ENCODE measurements around the gene FAM237B.
"Not testable (repeated sequence)": the region's sequence is repeated elsewhere in the genome, so short reads cannot be mapped to it uniquely, and the experiment has no call there.

FAM237B gene

DNA sequence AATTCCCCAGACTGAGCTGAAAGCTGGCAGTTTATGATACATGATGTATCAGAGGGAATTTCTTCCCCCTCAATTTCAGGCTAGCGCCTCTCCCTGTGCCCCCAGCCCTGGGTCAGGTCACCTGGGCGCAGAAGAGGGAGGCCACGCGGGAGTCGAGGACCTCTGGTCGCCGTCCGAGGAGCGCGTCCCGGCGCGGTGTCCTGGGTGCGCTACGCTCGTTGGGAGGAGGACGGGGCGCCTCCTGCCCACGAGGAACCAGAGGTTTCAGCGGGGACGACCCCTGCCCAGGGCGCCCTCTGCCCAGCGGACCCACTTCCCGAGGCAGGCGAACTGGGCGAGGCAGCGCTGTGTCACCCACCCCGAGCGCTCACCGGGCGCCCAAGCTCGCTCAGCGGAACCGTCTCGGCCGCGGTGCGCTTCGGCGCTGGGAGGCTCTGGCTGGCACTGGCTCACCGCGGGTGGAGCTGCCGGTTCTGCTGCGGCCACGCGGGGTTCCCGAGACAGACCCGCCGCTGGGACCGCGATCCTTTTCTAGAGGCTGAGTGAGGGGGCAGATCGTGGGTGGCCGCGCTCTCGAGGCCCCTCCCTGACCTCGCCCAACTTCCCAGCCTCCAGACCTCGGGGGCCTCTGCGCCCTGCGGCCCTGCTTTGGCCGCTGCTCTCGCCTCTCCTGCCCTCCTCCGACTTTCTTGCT, at the start of gene FAM237B:
TSS of gene FAM237B (minus strand) at position 504 of the 694 bp plus-strand sequence. CDS start 1,556 bp downstream, outside the sequence.
- no peak for DNase-seq (ENCODE audit: low read depth, low spot score)

DNA sequence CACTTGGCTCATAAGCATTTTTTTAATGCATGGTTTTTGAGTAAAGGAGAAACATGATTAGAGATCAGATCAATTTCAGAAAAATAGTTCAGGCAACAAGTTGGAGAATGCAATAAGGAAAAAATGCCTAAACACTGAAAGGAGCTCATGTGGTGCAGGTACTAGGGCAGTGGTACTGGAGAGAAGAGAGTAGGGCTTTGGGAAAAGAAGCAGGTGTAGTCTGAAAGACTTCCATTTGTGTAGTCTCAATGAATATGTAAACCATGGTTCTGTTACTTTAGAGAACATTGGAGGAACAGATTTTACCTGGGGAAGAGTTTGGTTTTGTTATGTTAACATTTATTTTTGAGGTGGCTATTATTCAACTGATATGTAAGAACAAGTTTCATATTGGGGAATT, 30.9 kb upstream of the FAM237B start:
- DNase-seq (ENCODE audit: low read depth, low spot score) = no peak

DNA sequence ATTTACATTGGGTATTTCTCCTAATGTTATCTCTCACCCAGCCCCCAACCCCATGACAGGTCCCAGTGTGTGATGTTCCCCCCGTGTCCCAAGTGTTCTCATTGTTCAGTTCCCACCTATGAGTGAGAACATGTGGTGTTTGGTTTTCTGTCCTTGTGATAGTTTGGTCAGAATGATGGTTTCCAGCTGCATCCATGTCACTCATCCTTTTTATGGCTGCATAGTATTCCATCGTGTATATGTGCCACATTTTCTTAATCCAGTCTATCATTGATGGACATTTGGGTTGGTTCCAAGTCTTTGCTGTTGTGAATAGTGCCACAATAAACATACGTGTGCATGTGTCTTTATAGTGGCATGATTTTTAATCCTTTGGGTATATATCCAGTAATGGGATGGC, 28.9 kb upstream of the FAM237B start:
- DNase-seq (ENCODE audit: low read depth, low spot score) = not testable (repeated sequence)

DNA sequence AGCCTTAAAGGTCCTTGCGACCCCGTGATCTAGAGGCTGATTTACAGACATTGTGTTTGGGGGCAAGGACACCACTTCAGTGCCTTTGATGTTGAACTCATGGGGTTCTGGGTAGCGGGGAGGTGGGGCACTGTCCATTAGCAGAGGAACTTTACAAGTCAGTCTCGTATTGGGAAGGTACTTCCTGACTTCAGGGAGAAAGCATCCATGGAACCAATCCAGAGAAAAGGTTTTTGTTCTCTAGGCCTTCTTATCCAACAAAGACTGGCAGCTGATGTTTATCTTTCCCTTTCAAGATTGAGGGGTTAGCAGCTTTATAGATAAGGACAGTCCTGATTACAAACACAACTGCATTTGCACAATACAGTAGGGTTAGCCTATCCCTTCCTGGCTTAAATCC, 28.2 kb upstream of the FAM237B start:
- no peak for DNase-seq (ENCODE audit: low read depth, low spot score)

DNA sequence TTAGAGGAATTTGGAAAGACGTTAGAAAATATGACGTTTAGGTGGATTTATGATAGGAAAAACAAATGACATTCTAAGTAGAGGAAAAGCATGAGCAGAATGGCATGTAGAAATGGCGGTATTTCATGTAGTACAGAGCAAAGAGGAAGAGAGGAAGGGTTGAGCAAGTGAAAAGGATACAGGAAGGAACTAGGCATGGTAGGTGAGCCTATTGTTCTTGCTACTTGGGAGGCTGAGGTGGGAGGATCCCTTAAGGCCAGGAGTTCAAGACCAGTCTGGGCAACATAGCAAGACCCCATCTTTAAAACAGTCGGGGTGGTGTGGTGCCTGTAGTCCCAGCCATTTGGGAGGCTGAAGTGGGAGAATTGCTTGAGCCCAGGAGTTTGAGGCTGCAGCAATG, 26.7 kb upstream of the FAM237B start:
- no peak for DNase-seq (ENCODE audit: low read depth, low spot score)

DNA sequence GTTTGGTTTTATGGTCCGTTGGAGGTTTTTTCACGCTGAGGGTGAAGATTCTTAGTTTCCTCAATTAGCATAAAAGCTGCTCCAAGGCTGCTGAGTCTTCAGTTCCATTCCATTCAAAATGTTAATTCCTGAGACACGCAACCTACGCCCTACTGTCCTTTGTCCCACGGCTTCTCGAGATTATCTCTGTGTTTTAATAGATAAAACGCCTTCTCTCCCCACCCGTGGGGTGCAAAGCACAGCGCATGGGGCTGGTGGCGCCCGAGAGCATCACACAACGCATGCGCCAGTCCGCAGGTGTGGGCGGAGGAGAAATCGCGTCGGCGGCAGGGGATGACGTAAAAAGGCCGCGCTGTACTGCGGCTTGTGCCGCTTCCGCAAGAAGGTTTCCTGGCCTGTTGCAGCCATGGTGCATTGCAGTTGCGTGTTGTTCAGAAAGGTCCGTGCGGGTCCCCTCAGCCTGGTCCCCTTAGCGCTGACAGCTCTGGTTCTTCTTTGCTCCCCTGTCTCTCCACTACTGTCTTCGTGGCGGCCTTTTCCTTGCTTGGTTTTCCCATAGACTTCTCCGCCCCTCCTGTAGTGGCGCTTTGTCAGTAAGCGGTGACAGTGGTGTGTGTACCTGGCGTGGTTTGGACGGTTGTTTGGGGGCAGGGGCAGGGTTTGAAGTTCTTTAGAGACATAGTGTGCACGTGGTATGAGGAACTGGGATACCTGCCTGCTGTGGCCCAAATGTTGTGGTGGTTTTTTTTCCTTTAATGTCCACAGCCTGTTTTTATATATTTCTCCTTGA, 25.4 kb upstream of the FAM237B start, which contains the start of gene GTPBP10:
TSS of gene GTPBP10 (plus strand) at position 381 of the 790 bp plus-strand sequence. CDS start at position 407, 26 bp downstream.
- DNase-seq (ENCODE audit: low read depth, low spot score) = peak; percentile 92

DNA sequence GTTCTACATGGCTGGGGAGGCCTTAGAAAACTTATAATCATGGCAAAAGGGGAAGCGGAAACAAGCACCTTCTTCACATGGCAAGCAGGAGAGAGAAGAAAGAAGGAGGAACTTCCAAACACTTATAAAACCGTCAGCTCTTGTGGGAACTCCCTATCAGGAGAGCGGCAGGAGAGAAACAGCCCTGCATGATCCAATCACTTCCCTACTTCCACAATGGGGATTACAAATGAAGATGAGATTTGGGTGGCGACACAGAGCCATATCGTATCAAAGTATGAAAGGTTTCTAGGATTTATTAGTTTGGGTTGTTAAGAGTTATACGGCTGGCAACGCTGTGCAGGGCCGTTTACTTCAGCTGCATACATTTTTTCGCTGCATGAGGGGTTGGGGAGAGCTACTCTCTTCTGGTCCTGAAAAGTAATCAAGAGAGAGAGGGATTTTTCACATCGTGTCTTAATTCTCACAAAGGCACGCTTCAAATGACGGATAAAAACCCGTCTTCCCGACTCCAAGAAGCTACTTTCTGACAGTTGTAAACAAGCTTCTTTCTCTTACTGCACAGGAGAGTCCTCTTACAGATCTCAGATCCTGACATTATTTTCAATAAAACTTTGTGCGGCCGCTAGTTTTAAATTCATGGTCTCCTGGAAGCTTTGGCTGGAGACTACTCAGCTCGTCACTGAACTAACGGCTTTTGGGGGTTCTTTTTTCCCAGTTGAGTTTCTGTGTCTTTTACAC, 24.7 kb upstream of the FAM237B start:
- no peak for DNase-seq (ENCODE audit: low read depth, low spot score)

DNA sequence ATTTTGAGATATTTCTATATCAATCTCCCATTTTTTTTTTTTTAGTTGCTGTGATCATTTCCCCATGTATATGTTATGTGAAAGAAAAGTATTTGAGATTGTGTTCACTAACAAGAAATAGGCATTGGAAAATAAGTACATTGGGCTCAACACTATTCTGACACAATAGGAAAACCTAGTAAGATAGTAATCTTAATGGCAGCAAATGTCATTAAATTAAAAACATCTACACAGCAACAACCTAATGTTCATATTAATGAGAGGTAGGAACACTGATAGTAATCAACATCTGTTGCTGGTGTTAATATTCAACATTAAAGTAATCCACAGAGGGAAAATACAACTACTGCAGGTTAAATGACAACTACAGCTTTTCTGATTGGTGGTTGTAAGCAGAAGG, 23.9 kb upstream of the FAM237B start:
- no peak for DNase-seq (ENCODE audit: low read depth, low spot score)

DNA sequence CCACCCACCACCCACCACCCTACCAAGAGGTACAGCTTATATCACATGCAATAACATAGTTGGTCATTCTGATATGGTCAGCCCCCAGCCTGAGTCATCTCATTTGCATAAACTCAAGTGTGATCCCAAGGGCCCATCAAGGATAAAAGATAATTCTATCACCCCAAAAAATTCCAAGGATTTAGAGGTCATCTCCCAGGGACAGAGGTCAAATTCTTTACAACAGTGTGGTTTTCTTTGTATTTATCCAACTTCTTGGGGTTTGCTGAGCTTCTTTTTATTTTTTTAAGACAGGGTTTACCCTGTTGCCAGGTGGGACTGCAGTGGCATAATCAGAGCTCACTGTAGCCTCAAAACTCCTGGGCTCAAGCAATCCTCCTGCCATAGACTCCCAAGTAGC, 16.0 kb upstream of the FAM237B start:
- DNase-seq (ENCODE audit: low read depth, low spot score) = no peak

DNA sequence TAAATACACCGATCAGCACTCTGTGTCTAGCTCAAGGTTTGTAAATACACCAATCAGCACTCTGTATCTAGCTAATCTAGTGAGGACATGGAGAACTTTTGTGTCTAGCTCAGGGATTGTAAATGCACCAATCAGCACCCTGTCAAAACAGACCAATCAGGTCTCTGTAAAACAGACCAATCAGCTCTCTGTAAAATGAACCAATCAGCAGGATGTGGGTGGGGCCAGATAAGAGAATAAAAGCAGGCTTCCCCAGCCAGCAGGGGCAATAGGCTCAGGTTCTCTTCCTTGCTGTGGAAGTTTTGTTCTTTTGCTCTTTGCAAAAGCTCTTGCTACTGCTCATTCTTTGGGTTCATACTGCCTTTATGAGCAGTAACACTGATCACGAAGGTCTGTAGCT, 13.8 kb upstream of the FAM237B start:
- not testable (repeated sequence) for DNase-seq (ENCODE audit: low read depth, low spot score)

DNA sequence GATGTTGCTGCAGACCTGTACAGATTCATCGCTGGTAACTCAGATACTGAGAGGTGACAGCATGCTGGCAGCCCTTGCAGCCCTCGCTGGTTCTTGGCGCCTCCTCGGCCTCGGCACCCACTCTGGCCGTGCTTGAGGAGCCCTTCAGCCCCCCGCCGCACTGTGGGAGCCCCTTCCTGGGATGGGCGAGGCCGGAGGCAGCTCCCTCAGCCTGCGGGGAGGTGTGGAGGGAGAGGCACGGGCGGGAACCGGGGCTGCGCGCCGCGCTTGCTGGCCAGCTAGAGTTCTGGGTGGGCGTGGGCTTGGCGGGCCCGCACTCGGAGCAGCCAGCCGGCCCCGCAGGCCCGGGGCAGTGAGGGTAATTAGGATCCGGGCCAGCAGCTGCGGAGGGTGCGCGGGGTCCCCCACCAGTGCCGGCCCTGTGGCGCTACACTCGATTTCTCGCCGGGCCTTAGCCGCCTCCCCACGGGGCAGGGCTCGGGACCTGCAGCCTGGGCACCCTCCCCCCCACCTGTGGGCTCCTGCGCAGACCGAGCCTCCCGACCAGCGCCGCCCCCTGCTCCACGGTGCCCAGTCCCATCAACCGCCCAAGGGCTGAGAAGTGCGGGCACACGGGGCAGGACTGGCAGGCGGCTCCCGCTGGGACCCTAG, 13.2 kb upstream of the FAM237B start:
- DNase-seq (ENCODE audit: low read depth, low spot score) = no peak

DNA sequence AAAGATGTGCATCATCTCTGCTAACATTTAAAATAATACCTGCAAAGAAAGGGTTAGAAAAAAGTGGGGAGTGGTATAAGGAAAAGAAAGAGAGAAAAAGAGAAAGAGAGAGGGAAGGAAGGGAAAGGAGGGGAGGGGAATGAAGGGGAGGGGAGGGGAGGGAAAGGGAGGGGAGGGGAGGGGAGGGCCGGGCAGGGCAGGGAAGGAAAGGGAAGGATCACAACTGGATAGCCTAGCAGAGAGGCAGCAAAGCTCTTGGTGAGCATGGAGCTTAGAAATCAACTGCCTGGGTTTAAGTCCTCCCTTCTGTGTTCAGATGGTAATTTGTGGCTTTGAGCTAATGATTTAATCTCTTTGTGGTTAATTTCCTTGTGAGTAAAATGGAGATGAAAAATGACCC, 5.4 kb upstream of the FAM237B start:
- no peak for DNase-seq (ENCODE audit: low read depth, low spot score)

DNA sequence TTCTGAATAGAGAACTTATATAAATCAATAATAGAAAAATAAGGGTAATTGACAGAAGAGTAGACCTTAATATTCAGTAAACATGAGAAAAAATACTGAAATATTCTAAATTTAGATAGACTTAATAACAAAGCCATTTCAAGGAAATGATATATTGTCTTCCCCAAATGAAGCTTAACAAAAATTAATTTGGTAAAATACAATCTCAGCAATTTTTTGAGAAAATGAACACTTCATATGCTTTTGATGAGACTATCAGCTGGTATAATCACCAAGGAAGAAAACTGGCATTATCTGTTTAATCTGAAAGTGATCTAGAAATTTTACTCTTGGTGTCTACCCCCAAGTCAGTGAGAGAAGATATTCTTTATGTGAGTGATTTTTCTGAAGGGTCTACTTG, 1.7 kb upstream of the FAM237B start:
- DNase-seq (ENCODE audit: low read depth, low spot score) = no peak

DNA sequence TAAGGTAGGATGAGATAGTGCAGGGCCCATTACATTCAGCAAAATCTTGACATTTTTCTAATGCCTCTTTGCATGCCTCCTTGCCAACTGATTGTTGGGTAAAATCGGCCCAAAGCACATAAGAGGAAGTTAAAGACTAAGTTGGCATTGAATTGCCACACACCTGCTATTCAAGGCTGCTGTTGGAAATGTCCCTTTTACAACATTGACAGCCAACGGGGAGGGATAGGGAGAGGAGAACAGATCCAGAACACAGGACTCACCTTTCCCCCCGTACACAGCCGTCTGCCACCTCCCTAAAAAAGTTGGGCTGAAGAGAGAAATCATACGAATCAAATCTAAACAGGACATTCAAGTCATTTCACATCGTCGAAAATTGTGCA, 695 bp downstream of the FAM237B start:
- DNase-seq (ENCODE audit: low read depth, low spot score) = no peak

DNA sequence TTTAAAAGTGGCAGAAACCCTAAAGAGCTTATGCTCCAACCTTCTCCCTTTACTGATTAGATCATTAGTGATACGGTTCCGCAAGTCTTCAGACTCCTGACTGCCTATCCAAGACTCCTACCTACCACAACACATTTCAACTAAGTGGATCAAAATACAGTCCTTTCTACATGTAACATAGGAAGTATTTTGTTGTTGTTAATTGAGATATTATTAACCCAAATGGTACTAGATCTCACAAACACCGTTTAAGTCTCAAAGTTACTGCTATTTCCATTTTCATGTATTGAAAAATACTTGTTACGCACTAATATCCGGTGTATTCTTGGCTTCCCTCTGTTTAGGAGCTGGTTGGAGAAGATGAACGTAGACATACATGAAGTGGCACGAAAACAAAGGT, 1.1 kb downstream of the FAM237B start:
- DNase-seq (ENCODE audit: low read depth, low spot score) = no peak

DNA sequence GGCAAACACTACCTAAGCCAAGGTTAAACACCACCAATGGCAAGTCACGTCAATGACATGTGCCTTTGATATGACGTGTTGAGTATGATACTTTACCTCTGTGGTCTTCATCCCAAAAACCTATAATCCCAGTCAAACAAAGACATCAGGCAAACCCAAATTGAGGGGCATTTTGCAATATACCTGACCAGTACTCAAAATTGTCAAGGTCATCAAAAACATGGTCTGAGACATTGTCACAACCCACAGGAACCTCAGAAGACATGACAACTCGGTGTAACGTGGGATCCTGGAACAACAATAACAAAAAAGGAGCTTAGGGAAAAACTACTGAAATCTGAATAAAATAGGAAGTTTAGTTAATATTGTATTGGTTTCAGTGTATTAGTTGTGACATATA, 7.2 kb downstream of the FAM237B start:
- no peak for DNase-seq (ENCODE audit: low read depth, low spot score)

DNA sequence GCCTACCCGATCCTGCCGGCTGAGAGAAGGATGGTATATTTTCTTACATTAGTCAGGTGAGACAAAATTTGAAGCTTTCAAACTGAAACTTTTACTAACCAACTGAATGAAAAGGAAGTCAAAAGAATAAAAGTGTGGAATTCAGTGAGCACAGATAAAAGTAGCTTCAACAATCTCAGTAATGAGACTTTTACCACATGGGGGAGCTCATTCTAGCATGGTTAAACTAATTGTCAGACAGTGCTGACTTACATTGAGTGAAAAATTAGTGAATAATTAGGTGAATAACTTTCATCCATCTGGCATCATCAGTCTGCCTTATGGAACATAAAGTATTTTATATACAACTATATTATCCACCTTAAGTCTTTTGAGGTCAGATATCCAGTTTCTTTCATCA, 8.4 kb downstream of the FAM237B start:
- DNase-seq (ENCODE audit: low read depth, low spot score) = no peak

DNA sequence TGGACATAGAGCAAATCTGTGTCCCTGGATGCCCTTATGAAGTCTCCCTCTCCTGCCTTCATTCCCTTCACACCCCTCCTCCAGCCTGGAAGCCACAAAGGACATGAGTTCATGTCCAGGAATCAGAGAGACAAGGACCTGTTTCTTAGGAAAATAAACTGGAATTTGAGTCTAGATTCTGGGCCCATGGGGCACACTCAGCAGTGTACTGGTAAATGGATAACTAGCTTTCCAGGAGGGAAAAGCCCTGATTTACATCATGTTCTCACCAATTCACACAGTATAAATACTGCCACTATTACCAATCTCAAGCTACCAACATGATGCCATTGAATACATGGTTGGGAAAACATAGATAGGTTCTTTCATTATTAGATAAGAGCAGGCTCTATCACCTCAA, 9.9 kb downstream of the FAM237B start:
- DNase-seq (ENCODE audit: low read depth, low spot score) = no peak

DNA sequence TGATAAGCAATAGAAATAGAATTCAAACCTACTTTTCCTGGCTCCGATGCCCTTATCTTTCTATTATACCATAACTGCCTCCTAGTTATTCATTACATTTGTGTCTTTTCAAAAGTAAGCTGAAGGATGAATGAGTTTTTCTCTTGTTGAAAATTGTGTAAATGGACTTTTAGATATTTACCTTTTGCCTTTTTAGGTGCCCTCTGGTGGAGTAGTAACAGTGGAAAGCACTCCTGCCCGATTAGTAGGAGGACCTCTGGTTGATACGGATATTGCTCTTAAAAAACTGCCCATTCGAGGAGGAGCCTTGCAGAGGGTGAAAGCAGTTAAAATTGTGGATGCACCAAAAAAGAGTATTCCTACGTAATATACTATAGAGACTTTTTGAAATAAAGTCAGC, 11.2 kb downstream of the FAM237B start:
- DNase-seq (ENCODE audit: low read depth, low spot score) = no peak

DNA sequence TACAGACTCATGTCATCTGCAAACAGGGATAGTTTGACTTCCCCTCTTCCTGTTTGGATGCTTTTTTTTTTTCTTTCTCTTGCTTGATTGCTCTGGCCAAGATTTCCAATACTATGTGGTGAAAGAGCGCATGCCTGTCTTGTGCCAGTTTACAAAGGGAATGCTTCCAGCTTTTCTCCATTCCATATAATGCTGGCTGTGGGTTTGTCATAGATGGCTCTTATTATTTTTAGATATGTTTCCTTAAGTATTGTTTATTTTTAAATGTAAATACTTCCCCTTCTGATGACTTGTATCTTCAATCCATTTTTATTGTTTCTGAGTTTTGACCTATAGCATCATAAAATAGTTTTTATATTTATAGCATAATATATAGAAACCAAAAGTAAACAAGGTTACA, 17.9 kb downstream of the FAM237B start:
- DNase-seq (ENCODE audit: low read depth, low spot score) = no peak

DNA sequence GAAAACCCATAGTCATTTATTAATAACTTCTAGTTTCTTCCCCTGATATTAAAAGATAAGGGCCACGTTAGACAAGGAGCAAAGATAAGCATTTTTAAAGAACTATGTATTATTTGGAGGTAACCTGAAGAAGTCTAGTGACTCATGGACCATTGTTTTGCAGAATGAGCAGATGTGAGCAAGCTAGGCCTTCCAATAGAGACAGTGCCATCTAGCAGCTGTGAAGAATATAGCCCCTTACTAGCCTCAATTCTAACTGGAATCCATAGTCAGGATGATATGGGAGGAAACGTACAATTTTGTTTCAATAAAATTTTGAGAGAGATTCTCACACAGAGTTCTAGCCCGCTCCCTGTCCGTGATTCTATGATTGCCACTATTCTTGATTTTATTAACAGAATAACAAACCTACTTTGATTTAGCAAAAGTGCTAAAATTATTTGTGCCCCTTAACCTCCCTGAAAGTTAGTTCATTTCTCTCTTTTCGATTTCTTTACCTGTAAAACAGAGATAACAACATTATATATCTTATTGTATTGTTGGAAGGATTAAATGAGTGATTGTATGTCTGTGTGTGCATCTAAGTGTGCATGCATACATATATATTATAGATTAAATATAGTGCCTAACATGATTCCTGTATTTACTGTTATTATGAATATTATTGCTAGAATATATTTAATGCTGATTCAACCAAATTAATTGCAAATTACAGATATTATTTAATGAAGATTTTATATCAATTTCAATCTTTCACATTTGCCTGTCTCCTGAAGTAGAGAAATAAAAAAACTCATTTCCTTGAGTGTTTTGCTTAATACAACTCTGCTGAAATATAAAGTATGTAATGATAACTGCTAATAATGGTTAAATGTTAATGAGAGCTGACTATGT, 22.7 kb downstream of the FAM237B start:
- peak; percentile 3 for DNase-seq (ENCODE audit: low read depth, low spot score)
